ENCODE results near the gene NUDC.

GRCh38 chr1:26910343-26911160 lies 11.0 kb upstream of the NUDC start:
- TF ChIP-seq CTCF (conservative IDR thresholded peaks at IDR 0.05; ENCODE audit: low read length) (no peak), EZH2phosphoT487 (IDR thresholded peaks at IDR 0.05; ENCODE audit: borderline replicate concordance) (no peak)
